HCT116 (cell line): ENCODE measurements around the gene TARBP1.

Experiments used
- CEBPB ChIP-seq: IDR thresholded peaks from 2 replicates; pipeline ENCODE4 v1.6.1; 2012; ENCODE audit warnings: low read depth
- EZH2 ChIP-seq: fragments of 200-600 bp; sonication (generic); IDR thresholded peaks from 2 replicates; pipeline ENCODE4 v1.6.1; 2017; ENCODE audit warnings: antibody characterized with exemption, mixed run types
- EZH2phosphoT487 ChIP-seq: fragments of 200-600 bp; IDR thresholded peaks from 2 replicates; pipeline ENCODE4 v1.6.1; 2018; ENCODE audit warnings: antibody characterized with exemption, borderline replicate concordance
- POLR2A ChIP-seq: IDR thresholded peaks from 2 replicates; pipeline ENCODE4 v1.7.0; 2011; ENCODE audit warnings: borderline replicate concordance; ENCODE audit not compliant: insufficient read depth, insufficient read length; ENCODE audit errors: extremely low read depth
- RAD21 ChIP-seq: IDR thresholded peaks from 2 replicates; pipeline ENCODE4 v1.6.1; 2012; ENCODE audit warnings: low read depth, mild to moderate bottlenecking
- TF ChIP-seq, protein P1 (sequence below), 3 experiments: fragments of 200-600 bp in 1 of 3; sonication (generic) in 1 of 3; IDR thresholded peaks in 2 of 3; conservative IDR thresholded peaks in 1 of 3; 2 replicates each; pipeline ENCODE4 v1.5.1; 2012 to 2017; ENCODE audit warnings: low read depth in 2 of 3, low read length in 2 of 3, antibody characterized with exemption in 1 of 3, borderline replicate concordance in 1 of 3, control low read depth in 1 of 3, mild to moderate bottlenecking in 1 of 3, mixed read lengths in 1 of 3, mixed run types in 1 of 3, moderate library complexity in 1 of 3; ENCODE audit not compliant: insufficient read depth in 1 of 3
- TF ChIP-seq, protein P2 (sequence below): IDR thresholded peaks from 2 replicates; pipeline ENCODE4 v1.6.1; 2012

DNA sequence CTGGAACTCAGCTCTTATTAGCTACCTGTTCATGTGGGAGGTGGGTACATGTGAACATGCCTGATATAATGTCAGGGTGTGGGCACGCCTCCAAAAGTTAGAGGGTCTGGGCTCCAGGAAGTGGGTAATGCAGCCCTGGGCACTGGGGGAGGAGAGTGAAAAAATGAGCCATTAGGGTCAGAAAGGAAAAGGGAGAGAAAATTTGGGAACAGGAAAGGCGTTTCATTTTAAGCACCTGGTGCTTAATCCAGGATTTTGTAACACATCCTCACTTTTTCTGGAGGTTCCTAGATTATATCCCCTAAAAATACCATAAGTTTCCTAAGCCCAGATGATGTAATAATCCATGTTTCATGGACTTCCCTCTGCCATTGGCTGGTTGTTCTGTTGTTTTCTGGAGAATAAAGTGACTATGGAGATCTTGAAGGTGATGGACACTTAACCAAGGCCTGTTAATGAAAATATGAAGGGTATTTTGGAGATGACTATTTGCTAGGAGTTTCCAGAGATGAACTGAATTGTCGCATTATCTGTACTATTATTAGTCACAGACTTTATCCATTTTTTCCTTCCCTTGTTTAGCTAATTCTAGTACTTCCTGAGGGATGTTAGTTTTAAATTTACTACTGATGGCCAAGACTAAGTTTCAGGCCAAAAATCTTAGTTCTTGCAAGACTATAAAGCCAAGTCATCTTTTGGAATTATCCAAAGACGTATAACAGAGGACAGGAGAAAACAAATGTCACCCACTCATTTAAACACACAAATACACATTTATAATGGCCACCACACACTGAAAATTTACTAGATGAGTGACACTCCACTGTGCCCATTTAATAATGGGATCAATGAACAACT is 24.4 kb upstream of the TARBP1 start:
- TF ChIP-seq, protein P1, sequence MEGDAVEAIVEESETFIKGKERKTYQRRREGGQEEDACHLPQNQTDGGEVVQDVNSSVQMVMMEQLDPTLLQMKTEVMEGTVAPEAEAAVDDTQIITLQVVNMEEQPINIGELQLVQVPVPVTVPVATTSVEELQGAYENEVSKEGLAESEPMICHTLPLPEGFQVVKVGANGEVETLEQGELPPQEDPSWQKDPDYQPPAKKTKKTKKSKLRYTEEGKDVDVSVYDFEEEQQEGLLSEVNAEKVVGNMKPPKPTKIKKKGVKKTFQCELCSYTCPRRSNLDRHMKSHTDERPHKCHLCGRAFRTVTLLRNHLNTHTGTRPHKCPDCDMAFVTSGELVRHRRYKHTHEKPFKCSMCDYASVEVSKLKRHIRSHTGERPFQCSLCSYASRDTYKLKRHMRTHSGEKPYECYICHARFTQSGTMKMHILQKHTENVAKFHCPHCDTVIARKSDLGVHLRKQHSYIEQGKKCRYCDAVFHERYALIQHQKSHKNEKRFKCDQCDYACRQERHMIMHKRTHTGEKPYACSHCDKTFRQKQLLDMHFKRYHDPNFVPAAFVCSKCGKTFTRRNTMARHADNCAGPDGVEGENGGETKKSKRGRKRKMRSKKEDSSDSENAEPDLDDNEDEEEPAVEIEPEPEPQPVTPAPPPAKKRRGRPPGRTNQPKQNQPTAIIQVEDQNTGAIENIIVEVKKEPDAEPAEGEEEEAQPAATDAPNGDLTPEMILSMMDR (IDR thresholded peaks at IDR 0.05 in 2 of 3, conservative IDR thresholded peaks at IDR 0.05 in 1 of 3; ENCODE audit: borderline replicate concordance in 1 of 3, insufficient read depth in 1 of 3, low read depth in 2 of 3, low read length in 2 of 3) = no peak
- TF ChIP-seq, protein P2, sequence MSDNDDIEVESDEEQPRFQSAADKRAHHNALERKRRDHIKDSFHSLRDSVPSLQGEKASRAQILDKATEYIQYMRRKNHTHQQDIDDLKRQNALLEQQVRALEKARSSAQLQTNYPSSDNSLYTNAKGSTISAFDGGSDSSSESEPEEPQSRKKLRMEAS = no peak
- TF ChIP-seq CEBPB = no peak
- TF ChIP-seq RAD21 = no peak
- no peak for TF ChIP-seq EZH2
- no peak for TF ChIP-seq EZH2phosphoT487
- TF ChIP-seq POLR2A = no peak
